Motor neuron (in vitro differentiated cells): ENCODE results near the gene GLCE. TPM values are rescaled to one million over a fixed set of nuclear protein-coding genes. Genes with fewer than 3 reads are reported as not detected.

Source experiments
- ATAC-seq, 8 experiments: fragments of 200-7000 bp; cut with Tn5 transposase; replicated peaks in 6 of 8; 2 replicates each; pipeline ENCODE4 v1.8.0; 2021; ENCODE audit warnings: mild to moderate bottlenecking in 8 of 8, moderate library complexity in 8 of 8
- H3K27ac ChIP-seq, 2 donors: fragments of 250-450 bp; sonication (Bioruptor Pico); 2 replicates each; pipeline ENCODE4 v1.9.0; 2021; ENCODE audit warnings: antibody characterized with exemption in 2 of 2, mild to moderate bottlenecking in 2 of 2, moderate library complexity in 1 of 2
- H3K4me1 ChIP-seq, 2 donors: fragments of 250-450 bp; sonication (Bioruptor Pico); replicated peaks in 1 of 2; 2 replicates each; pipeline ENCODE4 v1.6.1; 2021; ENCODE audit warnings: antibody characterized with exemption in 2 of 2, mild to moderate bottlenecking in 2 of 2, moderate library complexity in 1 of 2
- H3K4me3 ChIP-seq, 5 donors: fragments of 250-450 bp; sonication (Bioruptor Pico); 2 replicates each; pipeline ENCODE4 v1.9.0; 2021; ENCODE audit warnings: antibody characterized with exemption in 5 of 5, mild to moderate bottlenecking in 5 of 5, moderate library complexity in 4 of 5
- WGBS, 10 experiments: fragments of 450-650 bp; shearing (Covaris generic); methylation state at CpG; one replicate each; pipeline ENCODE4 v1.0.0; 2022; 5-methylcytosine and 5-hydroxymethylcytosine counted together
- in situ Hi-C, 9 experiments: fragments of 400-800 bp; cut with MboI; loops; one replicate each; pipeline ENCODE4 v1.15.0; 2021; ENCODE audit warnings: low sequenced_read_pairs in 9 of 9, low pct_unique_long_range_greater_than_20kb in 2 of 9; ENCODE audit not compliant: unreplicated experiment in 9 of 9
- total RNA-seq, 8 experiments: library from RNA; unstranded; fragments of 300-600 nt; gene quantifications; 2 replicates each; pipeline versions ENCODE4 v1.2.3 to v1.2.4, GENCODE V29; 2022

Gene GLCE
- total RNA-seq, 8 experiments from 2014 or later = 12.7 to 39.3 (median 20.3) TPM

DNA sequence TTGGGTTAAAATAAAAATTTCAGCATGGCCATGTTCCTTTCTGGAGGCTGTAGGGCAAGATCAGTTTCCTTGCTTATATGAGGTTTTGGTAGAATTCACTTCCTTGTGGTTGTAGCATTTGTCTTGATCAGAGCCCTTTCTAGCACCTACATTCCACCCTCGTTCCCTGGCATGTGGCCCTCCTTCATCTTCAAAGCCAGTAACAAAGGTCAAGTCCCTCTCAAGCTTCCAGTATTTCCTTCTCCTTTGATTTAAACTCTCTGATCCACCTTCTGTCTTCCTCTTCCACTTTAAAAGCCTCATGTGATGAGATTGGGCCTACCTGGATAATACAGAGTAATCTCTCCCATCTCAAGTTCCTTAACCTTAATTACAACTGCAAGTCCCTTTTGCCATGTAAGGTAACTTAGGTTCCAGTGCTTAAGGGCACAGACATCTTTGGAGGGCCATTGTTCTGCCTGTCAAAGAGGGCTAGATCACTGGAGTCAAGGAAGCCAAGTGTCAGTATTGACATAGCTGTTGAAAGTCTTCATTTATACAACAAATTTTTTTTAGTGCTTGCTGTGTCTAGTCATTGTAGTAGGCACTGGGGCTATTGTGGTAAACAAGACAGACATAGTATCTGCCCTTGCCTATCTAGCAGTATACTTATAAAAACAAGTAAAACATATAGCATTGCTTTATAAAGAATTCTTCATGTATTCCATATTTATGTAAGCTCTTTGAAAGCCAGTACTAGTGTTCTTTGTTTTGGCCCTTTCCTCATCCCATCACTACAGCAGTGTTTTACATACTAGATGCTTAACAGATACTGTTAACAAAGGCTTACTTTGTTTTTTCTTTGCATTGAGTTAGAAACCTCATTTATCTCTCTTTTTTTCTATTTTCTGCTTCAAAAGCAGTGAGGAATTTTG, 40.7 kb downstream of the GLCE start:
- peak in 1 of 8 experiments; percentile 10 for ATAC-seq
- WGBS, 10 experiments = 60 to 100% (median 71%) methylated on average over 1 of the region's 1 CpG; no CpG with 5 or more reads in 4 of the 10 experiments

DNA sequence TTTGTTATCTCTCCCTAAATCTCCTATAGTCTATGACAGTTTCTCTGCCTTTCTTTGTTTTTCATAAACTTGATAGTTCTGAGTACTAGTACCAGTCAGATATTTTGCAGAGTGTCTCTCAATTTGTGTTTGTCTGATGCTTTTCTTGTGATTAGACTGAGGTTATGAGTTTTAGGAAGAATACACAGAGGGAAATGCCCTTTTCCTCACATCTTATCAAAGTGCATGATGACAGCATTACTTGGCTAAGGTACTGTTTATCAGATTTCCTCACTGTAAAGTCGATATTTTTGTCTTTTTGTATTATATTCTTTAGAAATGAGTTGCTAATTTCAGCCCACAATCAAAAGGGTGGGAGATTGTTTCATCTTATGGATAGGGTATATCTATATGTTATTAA, 45.6 kb downstream of the GLCE start:
- in situ Hi-C loops = no loop called here
- Histone ChIP-seq H3K4me1 (no peaks in the 10 kb centered on the region), H3K4me3 (no peak overlapping the region), H3K27ac (no peak overlapping the region)
- 50 to 100% (median 88%) methylated on average over 1 of the region's 1 CpG; no CpG with 5 or more reads in 1 of the 10 experiments for WGBS, 10 experiments
- ATAC-seq = no peak

More for the DNA sequence above, 40.7 kb downstream of the GLCE start:
- H3K4me1 ChIP-seq = no peaks in the 10 kb centered on the region
- in situ Hi-C loops = no loop called here
- H3K27ac ChIP-seq = no peak overlapping the region
- no peak overlapping the region for H3K4me3 ChIP-seq

DNA sequence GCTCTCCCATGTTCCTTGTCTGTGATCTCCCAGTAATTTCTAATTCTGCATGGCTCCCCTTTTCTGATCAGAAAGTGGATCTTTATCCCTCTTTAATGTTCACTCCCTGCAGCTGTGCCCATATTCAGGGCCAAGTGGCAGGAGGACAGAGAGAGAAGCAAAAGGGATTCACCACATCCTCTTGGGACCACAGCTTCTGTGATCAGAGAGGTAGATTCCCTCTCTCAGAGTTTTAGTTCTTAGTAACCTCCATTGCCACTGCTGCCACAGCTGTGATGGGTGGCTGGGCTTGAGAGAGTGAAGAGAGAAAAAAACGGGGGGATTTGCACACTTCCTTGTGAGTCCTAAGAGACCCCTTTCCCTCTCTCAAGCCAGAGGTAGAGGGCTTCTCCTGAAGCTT, 49.2 kb downstream of the GLCE start:
- Histone ChIP-seq H3K4me3 (no peak overlapping the region), H3K4me1 (no peaks in the 10 kb centered on the region), H3K27ac (no peak overlapping the region)
- ATAC-seq = no peak
- in situ Hi-C loops = no loop called here
- 57 to 80% (median 71%) methylated on average over 1 of the region's 1 CpG; no CpG with 5 or more reads in 6 of the 10 experiments for WGBS, 10 experiments

DNA sequence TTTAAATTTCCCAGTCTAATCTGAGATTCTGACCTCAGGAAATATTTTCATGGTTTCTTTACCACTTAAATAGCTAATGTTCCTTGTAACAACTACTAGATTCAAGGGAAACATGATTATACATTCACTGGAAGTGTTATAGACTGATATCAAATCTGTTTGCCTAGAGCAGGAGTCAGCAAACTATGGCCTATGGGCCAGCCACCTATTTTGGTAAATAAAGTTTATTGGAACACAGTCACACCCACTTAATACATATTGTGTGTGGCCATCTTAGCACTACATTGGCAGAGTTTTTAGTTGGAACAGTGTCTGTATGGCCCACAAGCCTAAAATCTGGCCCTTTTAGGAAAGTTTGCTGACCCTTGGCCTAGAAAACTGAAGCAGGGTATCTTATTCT, 50.1 kb downstream of the GLCE start:
- Histone ChIP-seq H3K4me1 (no peaks in the 10 kb centered on the region), H3K4me3 (no peak overlapping the region), H3K27ac (no peak overlapping the region)
- ATAC-seq = no peak
- in situ Hi-C loops = no loop called here

DNA sequence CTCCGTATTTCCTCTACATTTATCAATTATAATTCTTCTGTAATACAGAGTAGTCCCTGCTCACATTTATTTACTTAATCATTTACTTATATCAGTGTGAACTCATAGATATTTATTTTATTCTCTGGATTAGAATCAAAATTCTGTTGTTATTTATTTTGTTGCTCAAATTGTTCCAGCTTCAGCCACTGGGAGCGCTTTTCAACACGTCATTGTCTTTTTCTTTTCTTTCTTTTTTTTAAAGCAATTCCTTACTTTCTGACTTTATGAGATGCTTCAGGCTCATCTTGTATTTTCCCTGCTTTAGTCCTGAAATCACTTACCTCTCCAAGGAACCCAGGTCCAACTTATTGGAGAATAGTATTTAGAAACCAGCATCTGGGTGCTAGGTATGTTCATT, 53.4 kb downstream of the GLCE start:
- 51 to 93% (median 77%) methylated on average over 2 to 3 of the region's 3 CpGs; no CpG with 5 or more reads in 1 of the 10 experiments for WGBS, 10 experiments

DNA sequence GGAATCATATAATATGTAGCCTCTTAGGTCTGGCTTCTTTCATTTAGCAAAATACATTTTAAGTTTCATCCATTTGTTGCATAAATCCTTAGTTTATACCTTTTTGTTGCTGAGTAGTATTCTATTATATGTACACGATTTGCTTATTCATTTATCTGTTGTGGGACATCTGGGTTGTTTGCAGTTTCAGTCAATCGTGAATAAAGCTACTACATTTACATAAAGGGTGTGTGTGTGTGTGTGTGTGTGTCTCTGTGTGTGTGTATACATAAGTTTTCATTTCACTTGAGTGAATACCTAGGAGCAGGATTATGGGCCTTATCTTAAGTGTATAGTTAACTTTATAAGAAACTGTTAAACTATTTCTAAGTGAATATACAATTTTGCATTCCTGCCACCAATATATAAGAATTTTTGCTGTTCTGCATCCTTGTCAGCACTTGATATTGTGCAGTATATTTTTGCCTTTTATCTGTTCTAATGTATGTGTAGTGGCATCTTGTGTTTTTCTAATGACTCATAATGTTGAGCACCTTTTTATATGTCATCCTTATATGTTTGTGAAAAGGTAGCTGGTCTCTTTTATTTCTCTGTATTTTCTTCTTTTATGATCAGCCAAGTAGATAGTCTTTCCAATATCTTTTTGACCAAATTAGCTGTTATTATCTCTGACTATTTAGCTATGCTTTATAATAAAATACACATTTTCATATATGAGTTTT, 55.0 kb downstream of the GLCE start:
- Histone ChIP-seq H3K27ac (no peak overlapping the region), H3K4me3 (no peak overlapping the region), H3K4me1 (no peaks in the 10 kb centered on the region)
- in situ Hi-C loops = no loop called here
- 14 to 100% (median 48%) methylated on average over 1 to 2 of the region's 2 CpGs; no CpG with 5 or more reads in 2 of the 10 experiments for WGBS, 10 experiments
- ATAC-seq = peak in 2 of 8 experiments; percentile 53 to 61

More for the DNA sequence above, 53.4 kb downstream of the GLCE start:
- no peak overlapping the region for H3K27ac ChIP-seq
- no peak for ATAC-seq
- in situ Hi-C loops = no loop called here
- no peak overlapping the region for H3K4me3 ChIP-seq
- H3K4me1 ChIP-seq = no peaks in the 10 kb centered on the region

DNA sequence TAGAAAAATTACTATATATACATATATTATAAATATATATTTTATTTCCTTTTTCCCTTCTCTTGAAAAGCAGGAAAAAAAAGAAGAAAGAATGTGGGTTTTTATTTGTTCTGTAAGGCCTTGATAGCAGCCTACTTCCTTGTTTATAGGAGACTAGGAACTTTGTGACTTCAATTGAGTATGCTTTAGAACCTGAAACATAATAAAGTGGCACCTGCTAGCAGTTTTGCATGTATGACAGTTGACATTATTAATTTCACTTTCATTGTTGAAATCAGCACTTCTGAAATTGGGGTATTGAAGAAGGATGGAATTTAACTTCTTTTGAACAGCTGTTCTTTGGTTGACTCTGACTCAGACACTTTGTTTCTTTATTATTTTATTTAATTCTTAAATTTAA, 56.9 kb downstream of the GLCE start:
- no peak for ATAC-seq
- in situ Hi-C loops = no loop called here
- Histone ChIP-seq H3K27ac (no peak overlapping the region), H3K4me1 (no peaks in the 10 kb centered on the region), H3K4me3 (no peak overlapping the region)

DNA sequence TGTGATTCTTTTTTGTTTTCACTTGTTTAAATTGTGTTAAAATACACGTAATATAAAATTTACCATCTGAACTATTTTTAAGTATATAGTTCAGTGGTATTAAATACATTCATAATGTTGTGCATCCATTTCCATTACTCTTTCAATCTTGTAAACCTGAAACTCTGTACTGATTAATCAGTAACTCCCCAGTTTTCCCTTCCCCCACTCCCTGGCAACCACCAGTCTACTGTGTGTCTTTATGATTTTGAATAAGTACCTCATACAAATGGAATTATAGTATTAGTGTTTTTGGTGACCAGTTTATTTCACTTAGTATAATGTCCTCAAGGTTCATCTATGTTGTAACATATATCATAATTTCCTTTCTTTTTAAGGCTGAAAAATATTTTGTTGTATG, 59.3 kb downstream of the GLCE start:
- Histone ChIP-seq H3K27ac (no peak overlapping the region), H3K4me3 (no peak overlapping the region), H3K4me1 (no peaks in the 10 kb centered on the region)
- in situ Hi-C loops = no loop called here
- 100% methylated on average over 1 of the region's 1 CpG; no CpG with 5 or more reads in 2 of the 10 experiments for WGBS, 10 experiments
- no peak for ATAC-seq

DNA sequence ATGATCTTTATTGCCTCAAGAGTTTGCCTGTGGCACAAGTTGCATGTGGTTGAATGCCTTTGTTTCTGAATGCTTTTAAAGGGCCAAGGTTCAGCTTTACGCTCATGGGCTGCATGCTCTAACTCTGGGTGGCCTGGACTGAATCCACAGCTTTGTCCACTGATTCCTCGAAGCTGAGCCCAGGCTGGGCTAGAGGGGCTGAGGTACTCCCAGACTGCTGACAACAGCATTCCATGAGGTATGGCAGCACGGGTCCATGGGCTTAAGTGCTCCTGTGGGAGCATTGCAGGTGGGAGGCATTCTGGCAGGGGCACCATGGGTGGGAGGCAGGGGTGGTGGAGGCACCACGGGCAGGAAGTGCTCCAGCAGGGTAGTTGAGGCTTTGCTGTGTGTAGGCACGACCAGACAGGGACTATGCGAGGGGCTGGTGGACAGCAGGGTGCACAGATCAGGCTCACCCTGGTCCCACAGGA, 61.6 kb downstream of the GLCE start:
- ATAC-seq = no peak
- Histone ChIP-seq H3K4me1 (no peaks in the 10 kb centered on the region), H3K4me3 (no peak overlapping the region), H3K27ac (no peak overlapping the region)
- in situ Hi-C loops = no loop called here
- WGBS, 10 experiments = 86 to 100% (median 97%) methylated on average over 1 to 4 of the region's 6 CpGs; no CpG with 5 or more reads in 4 of the 10 experiments

DNA sequence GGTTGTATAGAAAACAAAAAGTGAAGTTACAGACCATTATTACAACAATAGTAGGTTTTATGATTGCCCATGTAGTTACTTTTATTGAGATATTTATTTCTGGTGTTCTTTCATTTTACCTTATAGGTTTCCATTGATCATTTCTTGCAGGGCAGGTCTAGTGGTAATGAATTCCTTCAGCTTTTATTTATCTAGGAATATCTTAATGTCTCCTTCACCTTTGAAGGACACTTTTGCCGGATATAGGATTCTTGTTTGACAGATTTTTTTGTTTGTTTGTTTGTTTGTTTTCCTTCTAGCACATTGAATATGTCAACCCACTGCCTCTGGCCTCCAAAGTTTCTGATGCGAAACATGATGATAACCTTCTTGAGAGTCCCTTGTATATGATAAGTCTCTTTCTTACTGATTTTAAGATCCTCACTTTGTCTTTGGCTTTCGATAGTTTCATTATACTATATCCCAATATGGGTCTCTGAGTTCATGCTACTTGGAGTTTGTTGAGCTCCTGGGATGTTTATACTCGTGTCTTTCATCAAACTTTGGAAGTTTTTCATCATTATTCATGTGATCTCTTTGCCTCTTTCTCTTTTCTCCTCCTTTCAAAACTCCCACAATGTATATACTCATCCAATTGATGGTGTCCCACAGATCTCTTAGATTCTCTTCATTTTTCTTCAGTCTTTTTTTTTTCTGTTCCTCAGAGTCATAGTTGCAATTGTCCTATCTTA, 62.8 kb downstream of the GLCE start:
- 71 to 100% (median 91%) methylated on average over 1 to 4 of the region's 4 CpGs for WGBS, 10 experiments
- Histone ChIP-seq H3K27ac (no peak overlapping the region), H3K4me3 (no peak overlapping the region), H3K4me1 (no peaks in the 10 kb centered on the region)
- in situ Hi-C loops = no loop called here
- no peak for ATAC-seq

DNA sequence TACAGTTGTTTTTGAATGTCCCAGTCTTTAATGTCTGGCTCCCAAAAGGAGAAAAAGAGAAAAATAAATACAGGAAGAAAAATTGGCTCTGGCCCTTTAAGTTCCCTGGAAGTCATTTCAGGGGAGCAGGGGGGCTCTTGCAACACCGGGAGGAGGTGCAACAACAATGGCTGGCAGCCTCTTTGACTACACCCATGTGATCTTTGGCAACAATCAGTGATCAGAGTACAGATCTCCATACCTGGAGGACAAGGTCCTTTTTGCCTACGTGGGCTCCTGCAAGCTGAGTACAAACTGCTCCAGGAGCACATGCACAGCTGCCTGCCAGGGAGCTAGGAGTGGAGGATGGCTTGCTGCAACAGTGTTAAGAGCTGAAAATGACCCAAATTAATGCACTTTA, 63.9 kb downstream of the GLCE start:
- 0 to 100% (median 33%) methylated on average over 1 to 2 of the region's 2 CpGs; no CpG with 5 or more reads in 5 of the 10 experiments for WGBS, 10 experiments
- ATAC-seq = no peak
- no peak overlapping the region for H3K4me3 ChIP-seq
- in situ Hi-C loops = no loop called here
- H3K27ac ChIP-seq = no peak overlapping the region
- no peaks in the 10 kb centered on the region for H3K4me1 ChIP-seq

DNA sequence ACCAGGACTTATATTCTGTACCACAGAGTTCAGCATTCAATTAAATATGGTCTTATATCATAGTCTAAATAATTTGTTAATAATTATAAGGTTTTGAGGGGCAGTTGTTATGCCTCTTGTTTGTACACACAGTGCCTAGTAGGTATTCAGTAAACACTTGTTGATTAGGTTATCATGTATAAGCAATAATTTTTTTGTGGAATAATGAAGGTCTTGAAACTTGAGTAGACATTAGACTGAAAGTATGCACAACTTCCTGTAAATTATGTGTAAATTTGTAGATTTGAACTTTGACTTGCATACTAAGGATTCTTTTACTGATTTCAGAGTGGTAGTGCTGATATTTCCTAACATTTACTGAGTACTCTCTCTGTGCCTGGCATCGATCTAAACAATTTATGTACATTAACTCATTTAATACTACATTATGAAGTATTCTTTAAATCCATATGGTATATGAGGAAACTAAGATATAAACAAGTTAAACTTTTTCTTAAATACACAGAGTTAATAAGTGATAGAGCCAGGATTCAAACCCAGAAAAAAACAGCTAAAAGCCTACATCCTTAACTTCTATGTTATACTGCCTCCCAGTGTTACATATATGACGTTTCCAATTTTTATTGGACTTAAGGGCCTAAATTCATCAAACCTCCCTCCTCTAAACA, 65.1 kb downstream of the GLCE start:
- no peak overlapping the region for H3K27ac ChIP-seq
- no peaks in the 10 kb centered on the region for H3K4me1 ChIP-seq
- peak in 3 of 8 experiments; percentile 23 to 59 (median 29) for ATAC-seq
- in situ Hi-C loops = no loop called here
- no peak overlapping the region for H3K4me3 ChIP-seq
- 25 to 100% (median 89%) methylated on average over 1 to 2 of the region's 2 CpGs; no CpG with 5 or more reads in 1 of the 10 experiments for WGBS, 10 experiments
